ENCODE results near the gene AIFM2. TPM values are rescaled to one million over a fixed set of nuclear protein-coding genes. Genes with fewer than 3 reads are reported as not detected.

The AIFM2 gene
- total and polyA plus RNA-seq, 10 of the 15 experiments (the other 5 are each of a cell fraction or from before 2014, with no cell fraction given): 4.5 to 30.8 (median 15.6) TPM

DNA sequence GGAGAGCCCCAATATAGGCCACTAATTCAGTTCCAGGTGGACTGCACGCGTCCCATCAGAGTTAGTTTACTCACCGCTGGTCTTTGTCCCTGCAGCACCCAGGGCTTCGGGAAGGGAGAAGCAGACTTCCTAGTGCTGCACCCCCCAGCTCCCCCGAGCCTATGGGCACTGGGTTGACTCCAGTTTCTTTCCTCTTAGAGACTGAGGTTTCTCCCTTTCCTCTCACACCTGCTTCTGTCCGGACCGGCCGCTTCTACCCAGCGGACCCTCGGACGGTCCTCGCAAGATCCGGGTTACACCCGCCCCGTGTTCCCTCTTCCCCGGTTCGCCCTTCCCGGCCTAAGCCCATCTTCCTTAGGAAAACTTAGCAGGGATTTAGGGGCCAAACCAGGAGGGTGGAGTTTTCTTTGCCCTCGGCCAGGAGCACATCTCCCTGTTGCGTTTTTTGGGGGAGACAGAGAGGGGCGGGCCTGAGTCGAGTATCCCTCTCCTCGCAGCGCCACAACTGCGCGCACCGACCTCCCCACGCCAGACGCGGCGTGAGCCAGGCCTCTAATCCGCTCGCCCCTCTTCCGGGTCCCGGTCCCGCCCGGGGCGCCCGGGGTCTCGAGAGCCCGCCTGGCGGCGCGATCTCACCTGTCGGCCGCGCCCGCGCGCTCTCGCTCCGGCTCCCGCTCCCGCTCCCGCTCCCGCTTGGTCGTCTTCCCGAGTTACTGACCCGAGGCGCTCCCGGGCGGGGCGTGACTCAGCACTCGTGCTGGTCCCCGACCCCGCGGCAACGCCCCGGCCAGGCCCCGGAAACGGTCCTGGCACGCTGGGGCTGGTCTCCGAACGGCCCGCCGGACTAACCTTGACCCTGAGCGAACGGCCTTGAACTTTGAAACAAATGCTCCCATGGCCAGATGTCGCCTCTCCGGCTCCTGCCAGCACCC lies at the start of gene AIFM2 (continued):
- TF ChIP-seq, protein P1, sequence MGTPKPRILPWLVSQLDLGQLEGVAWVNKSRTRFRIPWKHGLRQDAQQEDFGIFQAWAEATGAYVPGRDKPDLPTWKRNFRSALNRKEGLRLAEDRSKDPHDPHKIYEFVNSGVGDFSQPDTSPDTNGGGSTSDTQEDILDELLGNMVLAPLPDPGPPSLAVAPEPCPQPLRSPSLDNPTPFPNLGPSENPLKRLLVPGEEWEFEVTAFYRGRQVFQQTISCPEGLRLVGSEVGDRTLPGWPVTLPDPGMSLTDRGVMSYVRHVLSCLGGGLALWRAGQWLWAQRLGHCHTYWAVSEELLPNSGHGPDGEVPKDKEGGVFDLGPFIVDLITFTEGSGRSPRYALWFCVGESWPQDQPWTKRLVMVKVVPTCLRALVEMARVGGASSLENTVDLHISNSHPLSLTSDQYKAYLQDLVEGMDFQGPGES (IDR thresholded peaks at IDR 0.05): no peak
- TF ChIP-seq SPI1 (IDR thresholded peaks at IDR 0.05; ENCODE audit: borderline replicate concordance, insufficient read depth, low read depth, low read length): no peak
- 0 out of 2 replicates have a peak, but pooled peaks have one; percentile 34 for TF ChIP-seq RB1 (IDR thresholded peaks at IDR 0.05; ENCODE audit: borderline replicate concordance)
- no peak for TF ChIP-seq ZNF274 (IDR thresholded peaks at IDR 0.05; ENCODE audit: insufficient read depth, insufficient read length)
- TF ChIP-seq ZNF622 (IDR thresholded peaks at IDR 0.05): no peak
- TF ChIP-seq PML (IDR thresholded peaks at IDR 0.05; ENCODE audit: low read length): no peak
- TF ChIP-seq, protein P2, sequence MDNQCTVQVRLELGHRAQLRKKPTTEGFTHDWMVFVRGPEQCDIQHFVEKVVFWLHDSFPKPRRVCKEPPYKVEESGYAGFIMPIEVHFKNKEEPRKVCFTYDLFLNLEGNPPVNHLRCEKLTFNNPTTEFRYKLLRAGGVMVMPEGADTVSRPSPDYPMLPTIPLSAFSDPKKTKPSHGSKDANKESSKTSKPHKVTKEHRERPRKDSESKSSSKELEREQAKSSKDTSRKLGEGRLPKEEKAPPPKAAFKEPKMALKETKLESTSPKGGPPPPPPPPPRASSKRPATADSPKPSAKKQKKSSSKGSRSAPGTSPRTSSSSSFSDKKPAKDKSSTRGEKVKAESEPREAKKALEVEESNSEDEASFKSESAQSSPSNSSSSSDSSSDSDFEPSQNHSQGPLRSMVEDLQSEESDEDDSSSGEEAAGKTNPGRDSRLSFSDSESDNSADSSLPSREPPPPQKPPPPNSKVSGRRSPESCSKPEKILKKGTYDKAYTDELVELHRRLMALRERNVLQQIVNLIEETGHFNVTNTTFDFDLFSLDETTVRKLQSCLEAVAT (IDR thresholded peaks at IDR 0.05): peak; percentile 87
- TF ChIP-seq ZNF384 (IDR thresholded peaks at IDR 0.05; ENCODE audit: borderline replicate concordance, low read depth, low read length): no peak
- no peak for TF ChIP-seq ZBED1 (IDR thresholded peaks at IDR 0.05; ENCODE audit: borderline replicate concordance)
- TF ChIP-seq POLR2A (IDR thresholded peaks at IDR 0.05; ENCODE audit: low read depth, low read length): peak; percentile 88
- no peak for TF ChIP-seq BCL11A (IDR thresholded peaks at IDR 0.05; ENCODE audit: low read depth, low read length)
- no peak for TF ChIP-seq HDAC6 (IDR thresholded peaks at IDR 0.05; ENCODE audit: unreplicated experiment)
- TF ChIP-seq, protein P3, sequence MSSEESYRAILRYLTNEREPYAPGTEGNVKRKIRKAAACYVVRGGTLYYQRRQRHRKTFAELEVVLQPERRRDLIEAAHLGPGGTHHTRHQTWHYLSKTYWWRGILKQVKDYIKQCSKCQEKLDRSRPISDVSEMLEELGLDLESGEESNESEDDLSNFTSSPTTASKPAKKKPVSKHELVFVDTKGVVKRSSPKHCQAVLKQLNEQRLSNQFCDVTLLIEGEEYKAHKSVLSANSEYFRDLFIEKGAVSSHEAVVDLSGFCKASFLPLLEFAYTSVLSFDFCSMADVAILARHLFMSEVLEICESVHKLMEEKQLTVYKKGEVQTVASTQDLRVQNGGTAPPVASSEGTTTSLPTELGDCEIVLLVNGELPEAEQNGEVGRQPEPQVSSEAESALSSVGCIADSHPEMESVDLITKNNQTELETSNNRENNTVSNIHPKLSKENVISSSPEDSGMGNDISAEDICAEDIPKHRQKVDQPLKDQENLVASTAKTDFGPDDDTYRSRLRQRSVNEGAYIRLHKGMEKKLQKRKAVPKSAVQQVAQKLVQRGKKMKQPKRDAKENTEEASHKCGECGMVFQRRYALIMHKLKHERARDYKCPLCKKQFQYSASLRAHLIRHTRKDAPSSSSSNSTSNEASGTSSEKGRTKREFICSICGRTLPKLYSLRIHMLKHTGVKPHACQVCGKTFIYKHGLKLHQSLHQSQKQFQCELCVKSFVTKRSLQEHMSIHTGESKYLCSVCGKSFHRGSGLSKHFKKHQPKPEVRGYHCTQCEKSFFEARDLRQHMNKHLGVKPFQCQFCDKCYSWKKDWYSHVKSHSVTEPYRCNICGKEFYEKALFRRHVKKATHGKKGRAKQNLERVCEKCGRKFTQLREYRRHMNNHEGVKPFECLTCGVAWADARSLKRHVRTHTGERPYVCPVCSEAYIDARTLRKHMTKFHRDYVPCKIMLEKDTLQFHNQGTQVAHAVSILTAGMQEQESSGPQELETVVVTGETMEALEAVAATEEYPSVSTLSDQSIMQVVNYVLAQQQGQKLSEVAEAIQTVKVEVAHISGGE (CRISPR knock-in tag; IDR thresholded peaks at IDR 0.05): no peak
- TF ChIP-seq, protein P4, sequence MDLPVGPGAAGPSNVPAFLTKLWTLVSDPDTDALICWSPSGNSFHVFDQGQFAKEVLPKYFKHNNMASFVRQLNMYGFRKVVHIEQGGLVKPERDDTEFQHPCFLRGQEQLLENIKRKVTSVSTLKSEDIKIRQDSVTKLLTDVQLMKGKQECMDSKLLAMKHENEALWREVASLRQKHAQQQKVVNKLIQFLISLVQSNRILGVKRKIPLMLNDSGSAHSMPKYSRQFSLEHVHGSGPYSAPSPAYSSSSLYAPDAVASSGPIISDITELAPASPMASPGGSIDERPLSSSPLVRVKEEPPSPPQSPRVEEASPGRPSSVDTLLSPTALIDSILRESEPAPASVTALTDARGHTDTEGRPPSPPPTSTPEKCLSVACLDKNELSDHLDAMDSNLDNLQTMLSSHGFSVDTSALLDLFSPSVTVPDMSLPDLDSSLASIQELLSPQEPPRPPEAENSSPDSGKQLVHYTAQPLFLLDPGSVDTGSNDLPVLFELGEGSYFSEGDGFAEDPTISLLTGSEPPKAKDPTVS (IDR thresholded peaks at IDR 0.05; ENCODE audit: low read depth, low read length): no peak
- TF ChIP-seq TCF7 (IDR thresholded peaks at IDR 0.05; ENCODE audit: borderline replicate concordance): no peak
- 0 out of 2 replicates have a peak, but pooled peaks have one; percentile 25 for TF ChIP-seq TAF1 (IDR thresholded peaks at IDR 0.05; ENCODE audit: borderline replicate concordance, low read depth, low read length)
- no peak for TF ChIP-seq SMAD5 (IDR thresholded peaks at IDR 0.05; ENCODE audit: low read depth)
- TF ChIP-seq SIN3A (IDR thresholded peaks at IDR 0.05; ENCODE audit: low read depth, low read length): no peak
- no peak for TF ChIP-seq EGR1 (IDR thresholded peaks at IDR 0.05; ENCODE audit: borderline replicate concordance in 1 of 2, low read depth in 2 of 2, low read length in 2 of 2)
- no peak for TF ChIP-seq MEF2A (IDR thresholded peaks at IDR 0.05; ENCODE audit: insufficient read depth, low read depth, low read length)
- no peak for TF ChIP-seq CHD4 (IDR thresholded peaks at IDR 0.05)
- TF ChIP-seq, protein P5, sequence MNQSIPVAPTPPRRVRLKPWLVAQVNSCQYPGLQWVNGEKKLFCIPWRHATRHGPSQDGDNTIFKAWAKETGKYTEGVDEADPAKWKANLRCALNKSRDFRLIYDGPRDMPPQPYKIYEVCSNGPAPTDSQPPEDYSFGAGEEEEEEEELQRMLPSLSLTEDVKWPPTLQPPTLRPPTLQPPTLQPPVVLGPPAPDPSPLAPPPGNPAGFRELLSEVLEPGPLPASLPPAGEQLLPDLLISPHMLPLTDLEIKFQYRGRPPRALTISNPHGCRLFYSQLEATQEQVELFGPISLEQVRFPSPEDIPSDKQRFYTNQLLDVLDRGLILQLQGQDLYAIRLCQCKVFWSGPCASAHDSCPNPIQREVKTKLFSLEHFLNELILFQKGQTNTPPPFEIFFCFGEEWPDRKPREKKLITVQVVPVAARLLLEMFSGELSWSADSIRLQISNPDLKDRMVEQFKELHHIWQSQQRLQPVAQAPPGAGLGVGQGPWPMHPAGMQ (IDR thresholded peaks at IDR 0.05; ENCODE audit: borderline replicate concordance): no peak

Data from GM12878 (cell line).